Endothelial cell of umbilical vein (primary cell): Measurements from ENCODE around the gene KIF26B. TPM values are rescaled to one million over a fixed set of nuclear protein-coding genes. Genes with fewer than 3 reads are reported as not detected.

ENCODE experiments used
- BruUV-seq: library from RNA; stranded (reverse); fragments of 400-500 nt; replicated peaks from 2 replicates; lab custom pipeline; 2021; lab: Mats Ljungman, UMichigan
- CTCF ChIA-PET: fragments of 300-600, 350-600 bp; sonication (Branson Sonifier 250); formaldehyde crosslinking; loops from one replicate; lab custom pipeline; 2021; ENCODE audit warnings: antibody characterized with exemption, inconsistent platforms; lab: Charles Lee
- POLR2A ChIA-PET: fragments of 300-600, 350-600 bp; sonication (Branson Sonifier 250); formaldehyde crosslinking; loops from one replicate; lab custom pipeline; 2021; ENCODE audit warnings: antibody characterized with exemption, inconsistent platforms; lab: Charles Lee
- DNase-seq: peaks from one replicate; pipeline ENCODE4 v3.0.0-alpha.2; 2011; ENCODE audit warnings: low read depth, low spot score
- FAIRE-seq: peaks from 2 replicates; lab custom pipeline; 2011; peaks lifted over from hg19 to GRCh38; lab: Jason Lieb, UNC
- H2AFZ ChIP-seq: 2 replicates; pipeline ENCODE4 v1.6.0; 2012; ENCODE audit warnings: low read depth, low read length, control low read depth, inconsistent platforms
- H3K27ac ChIP-seq: 2 replicates; pipeline ENCODE4 v1.5.1; 2011; ENCODE audit warnings: low read depth, mild to moderate bottlenecking, control low read depth, low read length, moderate library complexity; ENCODE audit not compliant: insufficient read depth
- H3K27me3 ChIP-seq, 2 experiments: 2 replicates each; pipeline versions ENCODE4 v1.6.0 to v1.6.1; 2011; ENCODE audit warnings: low read length in 2 of 2, mixed read lengths in 1 of 2; ENCODE audit not compliant: control insufficient read depth in 2 of 2, insufficient read depth in 2 of 2
- H3K36me3 ChIP-seq, 2 experiments: 2 replicates in 1 of 2; 3 replicates in 1 of 2; pipeline ENCODE4 v1.5.1; 2011; ENCODE audit warnings: low read length in 2 of 2, mild to moderate bottlenecking in 1 of 2, moderate library complexity in 1 of 2; ENCODE audit not compliant: control insufficient read depth in 2 of 2, insufficient read depth in 2 of 2; ENCODE audit errors: extremely low read depth in 1 of 2
- H3K4me1 ChIP-seq: 3 replicates; pipeline ENCODE4 v1.5.1; 2011; ENCODE audit warnings: mild to moderate bottlenecking, low read length; ENCODE audit not compliant: control insufficient read depth, insufficient read depth; ENCODE audit errors: extremely low read depth
- H3K4me2 ChIP-seq: 2 replicates; pipeline ENCODE4 v1.6.1; 2011; ENCODE audit warnings: low read length, control low read depth, mixed read lengths; ENCODE audit not compliant: insufficient read depth
- H3K4me3 ChIP-seq, 3 experiments: fragments of 200-600 bp in 1 of 3; sonication (generic), shearing (Covaris generic) in 1 of 3; replicated peaks in 1 of 3; 2 replicates each; pipeline ENCODE4 v1.5.1; 2011 to 2016; ENCODE audit warnings: control low read depth in 3 of 3, low read length in 3 of 3, mild to moderate bottlenecking in 2 of 3, inconsistent platforms in 1 of 3, low read depth in 1 of 3, moderate library complexity in 1 of 3; ENCODE audit not compliant: insufficient read depth in 1 of 3
- H3K79me2 ChIP-seq: 2 replicates; pipeline ENCODE4 v1.6.0; 2012; ENCODE audit warnings: low read length, inconsistent platforms; ENCODE audit not compliant: control insufficient read depth, insufficient read depth
- H3K9ac ChIP-seq: replicated peaks from 2 replicates; pipeline ENCODE3; 2011; ENCODE audit warnings: low read length, control low read depth; ENCODE audit not compliant: insufficient read depth; ENCODE audit errors: extremely low read depth
- H3K9me1 ChIP-seq: replicated peaks from 3 replicates; pipeline ENCODE4 v1.6.0; 2011; ENCODE audit warnings: mild to moderate bottlenecking, low read length; ENCODE audit not compliant: control insufficient read depth, insufficient read depth; ENCODE audit errors: extremely low read depth
- H3K9me3 ChIP-seq: replicated peaks from 2 replicates; pipeline ENCODE4 v1.5.1; 2012; ENCODE audit warnings: low read length, inconsistent platforms; ENCODE audit not compliant: control insufficient read depth, insufficient read depth
- H4K20me1 ChIP-seq: replicated peaks from 2 replicates; pipeline ENCODE3; 2011; ENCODE audit warnings: mild to moderate bottlenecking, low read length; ENCODE audit not compliant: control insufficient read depth, insufficient read depth; ENCODE audit errors: extremely low read depth
- EZH2 ChIP-seq: IDR thresholded peaks from 2 replicates; pipeline ENCODE4 v1.6.1; 2012; ENCODE audit warnings: borderline replicate concordance, low read depth, mild to moderate bottlenecking, moderate library complexity, low read length, inconsistent platforms; ENCODE audit not compliant: severe bottlenecking
- FOS ChIP-seq: IDR thresholded peaks from 2 replicates; pipeline ENCODE4 v1.6.1; 2011; ENCODE audit warnings: mild to moderate bottlenecking, low read length, moderate library complexity, borderline replicate concordance; ENCODE audit not compliant: insufficient read depth
- GATA2 ChIP-seq: IDR thresholded peaks from 2 replicates; pipeline ENCODE4 v1.7.0; 2011; ENCODE audit warnings: low read depth, mild to moderate bottlenecking, moderate library complexity, mixed read lengths, low read length; ENCODE audit not compliant: insufficient read length, insufficient read depth
- JUN ChIP-seq: IDR thresholded peaks from 2 replicates; pipeline ENCODE4 v1.6.1; 2011; ENCODE audit warnings: borderline replicate concordance, low read depth; ENCODE audit not compliant: insufficient read length, insufficient read depth
- MYC ChIP-seq: IDR thresholded peaks from one replicate; pipeline ENCODE4 v1.6.1; 2011; ENCODE audit warnings: mild to moderate bottlenecking, low read depth, low read length
- POLR2A ChIP-seq: IDR thresholded peaks from 2 replicates; pipeline ENCODE4 v1.6.1; 2012; ENCODE audit warnings: low read depth, mild to moderate bottlenecking, control low read depth, low read length
- POLR2AphosphoS5 ChIP-seq: IDR thresholded peaks from 2 replicates; pipeline ENCODE4 v1.6.1; 2012; ENCODE audit warnings: low read depth, mild to moderate bottlenecking, control low read depth, low read length, moderate library complexity; ENCODE audit not compliant: insufficient read depth
- dilution Hi-C: fragments of 300-500 bp; cut with MboI; formaldehyde crosslinking; loops from one replicate; pipeline ENCODE4 v1.15.0; 2019; ENCODE audit warnings: low sequenced_read_pairs; ENCODE audit not compliant: extremely low pct_ligation_motif_present
- intact Hi-C: fragments of 100-400 bp; cut with micrococcal nuclease; formaldehyde crosslinking; loops from one replicate; pipeline ENCODE4 v1.10.0; 2022
- polyA plus RNA-seq, 4 experiments: library from polyadenylated mRNA; depleted of rRNA in 3 of 4; stranded (reverse) in 3 of 4; unstranded in 1 of 4; fragments of >200 nt; gene quantifications; 2 replicates each; pipeline versions ENCODE4 v1.2.1 to v1.2.3, GENCODE V29; 2011 to 2012; ENCODE audit warnings: missing spikeins in 1 of 4
- total RNA-seq: library from RNA; stranded (reverse); gene quantifications from 2 replicates; pipeline ENCODE4 v1.2.3, GENCODE V29; 2021
- TF ChIP-seq, protein P1 (sequence below), 2 donors: IDR thresholded peaks; 1 replicate in 1 of 2; 2 replicates in 1 of 2; pipeline ENCODE4 v1.5.1; 2011; ENCODE audit warnings: low read length in 2 of 2, mild to moderate bottlenecking in 2 of 2, moderate library complexity in 2 of 2, control low read depth in 1 of 2, inconsistent platforms in 1 of 2, low read depth in 1 of 2; ENCODE audit not compliant: insufficient read depth in 1 of 2; ENCODE audit errors: extremely low read depth in 1 of 2
- TF ChIP-seq, protein P2 (sequence below): IDR thresholded peaks from 2 replicates; pipeline ENCODE4 v1.6.1; 2011; ENCODE audit not compliant: insufficient read depth, insufficient read length

KIF26B gene
- total and polyA plus RNA-seq, 2 donors (not counting 3 experiments of a cell fraction or from before 2014, with no cell fraction given): 0.04 to 0.49 TPM

DNA sequence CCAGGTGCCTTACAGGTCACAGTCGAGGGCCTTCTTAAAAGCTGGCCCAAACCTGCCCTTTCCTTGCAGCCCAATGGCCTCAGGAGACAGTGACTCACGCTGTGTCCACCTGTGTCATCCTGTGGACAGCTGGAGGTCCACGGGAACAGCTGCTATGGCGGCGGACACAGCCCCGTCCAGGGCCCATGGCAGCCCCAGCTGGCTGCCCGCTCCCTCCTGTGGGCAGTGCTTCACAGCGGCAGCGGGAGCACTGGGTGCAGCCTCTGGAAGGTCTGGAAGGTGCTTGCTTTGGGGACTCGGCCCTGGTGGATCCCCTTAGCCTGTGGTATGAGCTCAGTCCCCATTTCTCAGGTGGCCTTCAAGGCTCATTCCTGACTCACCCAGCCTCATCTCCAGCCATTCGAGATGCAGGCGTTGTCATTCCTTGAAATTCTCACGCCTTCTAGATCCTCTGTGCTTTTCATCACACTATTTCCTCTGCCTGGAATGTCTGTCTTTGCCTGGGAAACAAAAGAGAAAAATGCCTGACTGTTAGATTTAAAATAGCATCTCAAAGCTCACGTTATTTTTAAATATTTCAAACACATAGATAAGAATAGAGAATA lies 86.8 kb downstream of the KIF26B start:
- intact Hi-C loops: no loop called here
- H3K4me1 ChIP-seq: no peaks in the 10 kb centered on the region
- no TSS peak for BruUV-seq
- H3K9me1 ChIP-seq: no peaks in the 10 kb centered on the region
- H3K9ac ChIP-seq: no peak overlapping the region
- H3K9me3 ChIP-seq: no peaks in the 10 kb centered on the region
- no peaks in the 10 kb centered on the region for H3K27me3 ChIP-seq
- no peaks in the 10 kb centered on the region for H3K36me3 ChIP-seq
- no peak overlapping the region for H3K27ac ChIP-seq
- DNase-seq: no peak
- dilution Hi-C loops: no loop called here
- no peak for FAIRE-seq
- ChIA-PET POLR2A (no interaction called here), CTCF (no interaction called here)
- H3K79me2 ChIP-seq: no peaks in the 10 kb centered on the region
- H2AFZ ChIP-seq: no peak overlapping the region
- H3K4me3 ChIP-seq: no peak overlapping the region
- H3K4me2 ChIP-seq: no peak overlapping the region
- H4K20me1 ChIP-seq: no peaks in the 10 kb centered on the region
- no peak for TF ChIP-seq EZH2
- no peak for TF ChIP-seq POLR2AphosphoS5
- TF ChIP-seq, protein P1, sequence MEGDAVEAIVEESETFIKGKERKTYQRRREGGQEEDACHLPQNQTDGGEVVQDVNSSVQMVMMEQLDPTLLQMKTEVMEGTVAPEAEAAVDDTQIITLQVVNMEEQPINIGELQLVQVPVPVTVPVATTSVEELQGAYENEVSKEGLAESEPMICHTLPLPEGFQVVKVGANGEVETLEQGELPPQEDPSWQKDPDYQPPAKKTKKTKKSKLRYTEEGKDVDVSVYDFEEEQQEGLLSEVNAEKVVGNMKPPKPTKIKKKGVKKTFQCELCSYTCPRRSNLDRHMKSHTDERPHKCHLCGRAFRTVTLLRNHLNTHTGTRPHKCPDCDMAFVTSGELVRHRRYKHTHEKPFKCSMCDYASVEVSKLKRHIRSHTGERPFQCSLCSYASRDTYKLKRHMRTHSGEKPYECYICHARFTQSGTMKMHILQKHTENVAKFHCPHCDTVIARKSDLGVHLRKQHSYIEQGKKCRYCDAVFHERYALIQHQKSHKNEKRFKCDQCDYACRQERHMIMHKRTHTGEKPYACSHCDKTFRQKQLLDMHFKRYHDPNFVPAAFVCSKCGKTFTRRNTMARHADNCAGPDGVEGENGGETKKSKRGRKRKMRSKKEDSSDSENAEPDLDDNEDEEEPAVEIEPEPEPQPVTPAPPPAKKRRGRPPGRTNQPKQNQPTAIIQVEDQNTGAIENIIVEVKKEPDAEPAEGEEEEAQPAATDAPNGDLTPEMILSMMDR (IDR thresholded peaks at IDR 0.05; ENCODE audit: extremely low read depth in 1 of 2, insufficient read depth in 1 of 2, low read depth in 1 of 2, low read length in 2 of 2): no peak
- TF ChIP-seq, protein P2, sequence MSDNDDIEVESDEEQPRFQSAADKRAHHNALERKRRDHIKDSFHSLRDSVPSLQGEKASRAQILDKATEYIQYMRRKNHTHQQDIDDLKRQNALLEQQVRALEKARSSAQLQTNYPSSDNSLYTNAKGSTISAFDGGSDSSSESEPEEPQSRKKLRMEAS: no peak
- no peak for TF ChIP-seq JUN
- no peak for TF ChIP-seq GATA2
- TF ChIP-seq MYC: no peak
- TF ChIP-seq FOS: no peak
- TF ChIP-seq POLR2A: no peak
